K562 (cell line): ENCODE measurements around the gene SLC2A2. TPM values are rescaled to one million over a fixed set of nuclear protein-coding genes. Genes with fewer than 3 reads are reported as not detected.

Source experiments
- DPF2 ChIP-seq: fragments of 450-650 bp; IDR thresholded peaks from 2 replicates; pipeline ENCODE4 v1.6.1; 2016
- HDAC3 ChIP-seq: fragments of 450-650 bp; IDR thresholded peaks from 2 replicates; pipeline ENCODE4 v1.6.1; 2018; ENCODE audit warnings: borderline replicate concordance, mild to moderate bottlenecking, moderate library complexity; ENCODE audit not compliant: partially characterized antibody
- HEY1 ChIP-seq: fragments of 250-450 bp; sonication (Bioruptor Pico); IDR thresholded peaks from 2 replicates; pipeline ENCODE4 v1.5.0; 2020; ENCODE audit warnings: mild to moderate bottlenecking, moderate library complexity, borderline replicate concordance
- MTA1 ChIP-seq: fragments of 450-650 bp; IDR thresholded peaks from 2 replicates; pipeline ENCODE4 v1.6.1; 2017; ENCODE audit warnings: borderline replicate concordance
- POLR2A ChIP-seq: fragments of 450-650 bp; conservative IDR thresholded peaks from 2 replicates; pipeline ENCODE4 v1.6.1; 2016
- PREB ChIP-seq: sonication (generic); formaldehyde crosslinking; IDR thresholded peaks from 2 replicates; pipeline ENCODE4 v1.8.1; 2023; ENCODE audit warnings: mild to moderate bottlenecking, missing genetic modification reagents
- SMARCA4 ChIP-seq: fragments of 450-650 bp; IDR thresholded peaks from 2 replicates; pipeline ENCODE4 v1.6.1; 2016
- SMARCA5 ChIP-seq: fragments of 450-650 bp; IDR thresholded peaks from 2 replicates; pipeline ENCODE4 v1.6.1; 2016
- SMC3 ChIP-seq: conservative IDR thresholded peaks from 2 replicates; pipeline ENCODE4 v1.6.1; 2011; ENCODE audit warnings: low read depth, low read length, improper control_type of control experiment; ENCODE audit not compliant: insufficient read depth
- UBTF ChIP-seq, 2 experiments: IDR thresholded peaks; 2 replicates each; pipeline ENCODE4 v1.6.1; 2012; ENCODE audit warnings: improper control_type of control experiment in 2 of 2, low read depth in 2 of 2, low read length in 2 of 2, borderline replicate concordance in 1 of 2
- ZBTB40 ChIP-seq, 2 experiments: fragments of 450-650 bp in 1 of 2; sonication (generic) in 1 of 2; formaldehyde crosslinking in 1 of 2; IDR thresholded peaks; 2 replicates each; pipeline versions ENCODE4 v1.7.1 to v1.9.0; 2016 to 2022; ENCODE audit warnings: inconsistent platforms in 1 of 2, mild to moderate bottlenecking in 1 of 2, missing genetic modification reagents in 1 of 2
- ZNF354B ChIP-seq: fragments of 250-450 bp; sonication (Bioruptor Pico); IDR thresholded peaks from 2 replicates; pipeline ENCODE4 v1.4.0; 2020
- ZNF395 ChIP-seq: fragments of 200-800 bp; sonication (Bioruptor generic); IDR thresholded peaks from 2 replicates; pipeline ENCODE4 v1.6.1; 2017; ENCODE audit warnings: missing genetic modification characterization, missing compliant biosample characterization
- polyA plus RNA-seq, 8 experiments: library from polyadenylated mRNA; depleted of rRNA in 4 of 8; stranded (reverse) in 5 of 8; unstranded in 3 of 8; fragments of >200 nt; fragmentation: Nextera tagmentation in 2 of 8; fragmentation: Illumina TruSeq in 1 of 8; extraction: Ambion mirVana in 2 of 8; extraction: Trizol in 1 of 8; gene quantifications; 2 replicates each; pipeline versions ENCODE4 v1.2.1 to v1.2.3, GENCODE V29; 2011 to 2014; ENCODE audit warnings: inconsistent platforms in 1 of 8, missing spikeins in 1 of 8
- total RNA-seq, 7 experiments: library from RNA; depleted of rRNA in 6 of 7; stranded (reverse); fragments of >200 nt in 6 of 7; fragmentation: Illumina TruSeq in 2 of 7; extraction: Trizol in 2 of 7; gene quantifications; 2 replicates each; pipeline versions ENCODE4 v1.2.1 to v1.2.3, GENCODE V29; 2011 to 2021; ENCODE audit warnings: low replicate concordance in 1 of 7

Gene SLC2A2
- total and polyA plus RNA-seq, 9 of the 15 experiments (the other 6 are each of a cell fraction or from before 2014, with no cell fraction given), result 0.18 TPM; not detected in 8

- TF ChIP-seq ZBTB40 (IDR thresholded peaks at IDR 0.05), result no peak
- TF ChIP-seq ZBTB40 (CRISPR knock-in tag; IDR thresholded peaks at IDR 0.05), result no peak
- no peak for TF ChIP-seq PREB (CRISPR knock-in tag)
- no peak for TF ChIP-seq ZNF395
- TF ChIP-seq UBTF (IDR thresholded peaks at IDR 0.05; ENCODE audit: borderline replicate concordance in 1 of 2, low read depth in 2 of 2, low read length in 2 of 2), result no peak
- peak; percentile 49; the same call in 1 of the 2 replicates for TF ChIP-seq SMARCA4
- TF ChIP-seq ZNF354B (CRISPR knock-in tag), result no peak
- TF ChIP-seq POLR2A, result no peak
- TF ChIP-seq HEY1 (CRISPR knock-in tag), result peak; percentile 70; the same call in 1 of the 2 replicates
- no peak for TF ChIP-seq SMARCA5
- no peak for TF ChIP-seq HDAC3
- TF ChIP-seq MTA1, result no peak
- TF ChIP-seq DPF2, result peak; percentile 54; the same call in 1 of the 2 replicates
- TF ChIP-seq SMC3, result no peak
These were observed 12.4 kb downstream of the SLC2A2 start (continued) for GRCh38 chr3:171013822-171014748.
